DND-41 (cell line): Measurements from ENCODE around the gene NGLY1.

ENCODE experiments used
- CTCF ChIP-seq: IDR thresholded peaks from 2 replicates; pipeline ENCODE4 v1.5.1; 2012; ENCODE audit warnings: borderline replicate concordance, low read length, moderate library complexity, mild to moderate bottlenecking; ENCODE audit not compliant: poor library complexity, severe bottlenecking; ENCODE audit errors: extremely low read depth
- EZH2 ChIP-seq: IDR thresholded peaks from 3 replicates; pipeline ENCODE4 v1.6.1; 2012; ENCODE audit warnings: borderline replicate concordance, low read depth, mild to moderate bottlenecking, moderate library complexity, low read length, inconsistent platforms; ENCODE audit not compliant: severe bottlenecking

- TF ChIP-seq CTCF (no peak), EZH2 (no peak)
These were observed 2.6 kb upstream of the NGLY1 start for GRCh38 chr3:25785826-25786225.
